ENCODE measurements around the gene PITPNC1.

PITPNC1 gene

GRCh38 chr17:67433248-67433924 lies 56.3 kb downstream of the PITPNC1 start:
- Histone ChIP-seq H3K4me1 (ENCODE audit: low read depth, poor library complexity, severe bottlenecking) (peaks cover 28% of the 10 kb centered on the region), H3K79me2 (ENCODE audit: insufficient read depth, low read depth) (peaks cover 12% of the 10 kb centered on the region; the same call in 1 of the 2 replicates), H3K36me3 (ENCODE audit: insufficient read depth) (no peaks in the 10 kb centered on the region), H3K27ac (no peak overlapping the region), H3K4me3 (IDR thresholded peaks at IDR 0.05; ENCODE audit: insufficient read depth, low read depth, low read length) (no peak overlapping the region), H3K27me3 (ENCODE audit: insufficient read depth, low read depth) (no peaks in the 10 kb centered on the region), H3K9ac (no peak overlapping the region), H3K4me2 (no peak overlapping the region), H2AFZ (ENCODE audit: low read depth) (no peak overlapping the region), H4K20me1 (ENCODE audit: insufficient read depth) (no peaks in the 10 kb centered on the region)
- TF ChIP-seq CTCF (conservative IDR thresholded peaks at IDR 0.05; ENCODE audit: low read depth, low read length) = no peak

- no peaks in the 10 kb centered on the region for H3K27me3 ChIP-seq (ENCODE audit: insufficient read depth, low read depth)
- no peak overlapping the region for H3K4me2 ChIP-seq
Measured at GRCh38 chr17:67434061-67434525, 57.0 kb downstream of the PITPNC1 start.

DNA sequence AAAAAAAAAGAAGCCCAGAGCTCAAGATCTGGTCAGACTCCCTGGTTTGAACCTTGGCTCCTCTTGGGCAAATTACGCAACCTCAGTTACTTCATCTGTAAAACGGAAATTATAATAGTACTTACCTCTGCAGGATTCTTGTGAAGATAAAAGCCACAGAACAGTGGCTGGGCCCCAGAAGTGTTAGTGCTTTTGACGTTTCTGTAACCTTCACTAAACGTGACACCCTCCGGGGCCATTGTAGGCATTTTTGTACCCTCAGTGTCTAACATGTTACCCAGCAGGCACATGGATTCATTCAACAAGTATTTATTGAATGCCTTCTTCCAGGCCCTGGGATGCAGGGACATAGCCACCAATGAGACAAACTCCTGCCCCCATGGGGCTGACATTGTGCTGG lies 58.0 kb downstream of the PITPNC1 start:
- no peaks in the 10 kb centered on the region for H4K20me1 ChIP-seq (ENCODE audit: insufficient read depth)
- no peaks in the 10 kb centered on the region for H3K36me3 ChIP-seq (ENCODE audit: insufficient read depth)
- H3K27ac ChIP-seq = no peak overlapping the region
- H2AFZ ChIP-seq (ENCODE audit: low read depth) = no peak overlapping the region
- peaks cover 22% of the 10 kb centered on the region for H3K4me1 ChIP-seq (ENCODE audit: low read depth, poor library complexity, severe bottlenecking)
- H3K9ac ChIP-seq = no peak overlapping the region
- TF ChIP-seq CTCF (conservative IDR thresholded peaks at IDR 0.05; ENCODE audit: low read depth, low read length) = no peak
- H3K4me3 ChIP-seq (IDR thresholded peaks at IDR 0.05; ENCODE audit: insufficient read depth, low read depth, low read length) = no peak overlapping the region
- peaks cover 17% of the 10 kb centered on the region; the same call in 1 of the 2 replicates for H3K79me2 ChIP-seq (ENCODE audit: insufficient read depth, low read depth)
- H3K27me3 ChIP-seq (ENCODE audit: insufficient read depth, low read depth) = no peaks in the 10 kb centered on the region
- no peak overlapping the region for H3K4me2 ChIP-seq

More at GRCh38 chr17:67434061-67434525, 57.0 kb downstream of the PITPNC1 start:
- H3K79me2 ChIP-seq (ENCODE audit: insufficient read depth, low read depth) = peaks cover 12% of the 10 kb centered on the region; the same call in 1 of the 2 replicates
- no peaks in the 10 kb centered on the region for H4K20me1 ChIP-seq (ENCODE audit: insufficient read depth)
- H3K9ac ChIP-seq = no peak overlapping the region
- H3K4me1 ChIP-seq (ENCODE audit: low read depth, poor library complexity, severe bottlenecking) = peaks cover 28% of the 10 kb centered on the region
- no peak for TF ChIP-seq CTCF (conservative IDR thresholded peaks at IDR 0.05; ENCODE audit: low read depth, low read length)
- no peak overlapping the region for H3K4me3 ChIP-seq (IDR thresholded peaks at IDR 0.05; ENCODE audit: insufficient read depth, low read depth, low read length)
- no peak overlapping the region for H2AFZ ChIP-seq (ENCODE audit: low read depth)
- no peaks in the 10 kb centered on the region for H3K36me3 ChIP-seq (ENCODE audit: insufficient read depth)
- no peak overlapping the region for H3K27ac ChIP-seq

- TF ChIP-seq CTCF (conservative IDR thresholded peaks at IDR 0.05; ENCODE audit: low read depth, low read length) = no peak
- Histone ChIP-seq H3K4me2 (no peak overlapping the region), H3K27me3 (ENCODE audit: insufficient read depth, low read depth) (no peaks in the 10 kb centered on the region), H2AFZ (ENCODE audit: low read depth) (no peak overlapping the region), H3K27ac (no peak overlapping the region), H3K4me3 (IDR thresholded peaks at IDR 0.05; ENCODE audit: insufficient read depth, low read depth, low read length) (no peak overlapping the region), H3K4me1 (ENCODE audit: low read depth, poor library complexity, severe bottlenecking) (peaks cover 16% of the 10 kb centered on the region), H4K20me1 (ENCODE audit: insufficient read depth) (no peaks in the 10 kb centered on the region), H3K9ac (no peak overlapping the region), H3K36me3 (ENCODE audit: insufficient read depth) (no peaks in the 10 kb centered on the region), H3K79me2 (ENCODE audit: insufficient read depth, low read depth) (peaks cover 17% of the 10 kb centered on the region; the same call in 1 of the 2 replicates)
Measured at GRCh38 chr17:67435786-67436185, 58.7 kb downstream of the PITPNC1 start.
